ENCODE measurements around the gene PNPLA2.

- no peak for TF ChIP-seq POLR2A (IDR thresholded peaks at IDR 0.05)
- no peak for TF ChIP-seq CTCF (IDR thresholded peaks at IDR 0.05)
These were observed 8.6 kb downstream of the PNPLA2 start for GRCh38 chr11:827146-827896.
